ENCODE data around the gene AXIN1.
"Not testable (repeated sequence)": the region's sequence is repeated elsewhere in the genome, so short reads cannot be mapped to it uniquely, and the experiment has no call there.

DNA sequence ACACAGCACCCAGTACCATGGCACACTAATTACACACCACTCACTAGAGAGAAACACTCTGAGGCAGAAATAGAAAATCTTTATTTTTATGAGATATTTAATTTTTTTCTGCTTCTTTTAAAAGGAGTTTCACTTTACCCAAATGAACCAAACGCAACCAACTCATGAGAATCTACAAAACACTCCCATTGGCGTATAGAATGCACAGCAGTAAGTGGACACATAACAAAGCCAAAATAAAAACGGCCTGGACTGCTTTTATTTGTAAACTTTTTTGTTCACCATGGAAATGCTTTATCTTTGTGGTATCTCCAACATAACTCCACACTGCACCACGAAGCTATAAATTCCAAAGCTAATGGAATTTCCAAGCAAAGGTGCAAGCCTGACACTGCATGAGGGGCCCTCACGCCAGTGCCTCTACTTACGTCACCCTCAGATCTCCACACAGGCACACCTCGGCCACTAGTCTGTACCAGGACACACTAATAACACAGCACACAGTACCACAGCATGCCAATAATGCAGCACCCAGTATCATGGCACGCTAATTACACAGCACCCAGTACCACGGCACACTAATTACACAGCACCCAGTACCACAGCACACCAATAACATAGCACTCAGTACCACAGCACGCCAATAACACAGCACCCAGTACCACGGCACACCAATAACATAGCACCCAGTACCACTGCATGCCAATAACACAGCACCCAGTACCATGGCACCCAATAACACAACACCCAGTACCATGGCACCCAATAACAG is 17.5 kb downstream of the AXIN1 start:
- not testable (repeated sequence) for TF ChIP-seq EZH2phosphoT487 (IDR thresholded peaks at IDR 0.05; ENCODE audit: borderline replicate concordance, low read length)
- TF ChIP-seq, protein P1, sequence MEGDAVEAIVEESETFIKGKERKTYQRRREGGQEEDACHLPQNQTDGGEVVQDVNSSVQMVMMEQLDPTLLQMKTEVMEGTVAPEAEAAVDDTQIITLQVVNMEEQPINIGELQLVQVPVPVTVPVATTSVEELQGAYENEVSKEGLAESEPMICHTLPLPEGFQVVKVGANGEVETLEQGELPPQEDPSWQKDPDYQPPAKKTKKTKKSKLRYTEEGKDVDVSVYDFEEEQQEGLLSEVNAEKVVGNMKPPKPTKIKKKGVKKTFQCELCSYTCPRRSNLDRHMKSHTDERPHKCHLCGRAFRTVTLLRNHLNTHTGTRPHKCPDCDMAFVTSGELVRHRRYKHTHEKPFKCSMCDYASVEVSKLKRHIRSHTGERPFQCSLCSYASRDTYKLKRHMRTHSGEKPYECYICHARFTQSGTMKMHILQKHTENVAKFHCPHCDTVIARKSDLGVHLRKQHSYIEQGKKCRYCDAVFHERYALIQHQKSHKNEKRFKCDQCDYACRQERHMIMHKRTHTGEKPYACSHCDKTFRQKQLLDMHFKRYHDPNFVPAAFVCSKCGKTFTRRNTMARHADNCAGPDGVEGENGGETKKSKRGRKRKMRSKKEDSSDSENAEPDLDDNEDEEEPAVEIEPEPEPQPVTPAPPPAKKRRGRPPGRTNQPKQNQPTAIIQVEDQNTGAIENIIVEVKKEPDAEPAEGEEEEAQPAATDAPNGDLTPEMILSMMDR (conservative IDR thresholded peaks at IDR 0.05; ENCODE audit: low read depth, low read length): not testable (repeated sequence)

Measured in PC-3 (cell line).